K562 (cell line): ENCODE results near the gene PRKAR2B. TPM values are rescaled to one million over a fixed set of nuclear protein-coding genes. Genes with fewer than 3 reads are reported as not detected.

Experiments used
- KDM2B ChIP-seq: fragments of 250-450 bp; sonication (Bioruptor Pico); IDR thresholded peaks from 2 replicates; pipeline ENCODE4 v1.8.0; 2021; ENCODE audit warnings: mild to moderate bottlenecking, moderate library complexity
- ZBTB40 ChIP-seq, 2 experiments: fragments of 450-650 bp in 1 of 2; sonication (generic) in 1 of 2; formaldehyde crosslinking in 1 of 2; IDR thresholded peaks; 2 replicates each; pipeline versions ENCODE4 v1.7.1 to v1.9.0; 2016 to 2022; ENCODE audit warnings: inconsistent platforms in 1 of 2, mild to moderate bottlenecking in 1 of 2, missing genetic modification reagents in 1 of 2
- ZNF384 ChIP-seq: IDR thresholded peaks from 2 replicates; pipeline ENCODE4 v1.6.1; 2012; ENCODE audit warnings: low read depth, low read length, improper control_type of control experiment
- polyA plus RNA-seq, 8 experiments: library from polyadenylated mRNA; depleted of rRNA in 4 of 8; stranded (reverse) in 5 of 8; unstranded in 3 of 8; fragments of >200 nt; fragmentation: Nextera tagmentation in 2 of 8; fragmentation: Illumina TruSeq in 1 of 8; extraction: Ambion mirVana in 2 of 8; extraction: Trizol in 1 of 8; gene quantifications; 2 replicates each; pipeline versions ENCODE4 v1.2.1 to v1.2.3, GENCODE V29; 2011 to 2014; ENCODE audit warnings: inconsistent platforms in 1 of 8, missing spikeins in 1 of 8
- total RNA-seq, 7 experiments: library from RNA; depleted of rRNA in 6 of 7; stranded (reverse); fragments of >200 nt in 6 of 7; fragmentation: Illumina TruSeq in 2 of 7; extraction: Trizol in 2 of 7; gene quantifications; 2 replicates each; pipeline versions ENCODE4 v1.2.1 to v1.2.3, GENCODE V29; 2011 to 2021; ENCODE audit warnings: low replicate concordance in 1 of 7

Gene PRKAR2B
- total and polyA plus RNA-seq, 9 of the 15 experiments (the other 6 are each of a cell fraction or from before 2014, with no cell fraction given), result 59.0 to 173 (median 129) TPM

- TF ChIP-seq ZBTB40 (IDR thresholded peaks at IDR 0.05) (peak; percentile 57; the same call in 1 of the 2 replicates), ZBTB40 (CRISPR knock-in tag; IDR thresholded peaks at IDR 0.05) (no peak), ZNF384 (peak; percentile 40; the same call in 1 of the 2 replicates), KDM2B (CRISPR knock-in tag) (no peak)
Observed at GRCh38 chr7:107166736-107167426, 122.4 kb downstream of the PRKAR2B start (continued).
